HG03432 (cell line): ENCODE results near the gene ZNF415.

Experiments used
- ATAC-seq: cut with Tn5 transposase; IDR thresholded peaks from one replicate; pipeline ENCODE4 v1.9.1; 2021; ENCODE audit warnings: mild to moderate bottlenecking, moderate library complexity; ENCODE audit not compliant: unreplicated experiment

The ZNF415 gene

GRCh38 chr19:53057904-53058580 is 74.7 kb downstream of the ZNF415 start:
- ATAC-seq, result no peak
